Ammon's horn (tissue), 1 donor: ENCODE measurements around the gene BLM.

Source experiments
- DNase-seq: peaks from one replicate; pipeline ENCODE4 v3.0.0-alpha.2; 2016; ENCODE audit warnings: low spot score

Gene BLM

DNA sequence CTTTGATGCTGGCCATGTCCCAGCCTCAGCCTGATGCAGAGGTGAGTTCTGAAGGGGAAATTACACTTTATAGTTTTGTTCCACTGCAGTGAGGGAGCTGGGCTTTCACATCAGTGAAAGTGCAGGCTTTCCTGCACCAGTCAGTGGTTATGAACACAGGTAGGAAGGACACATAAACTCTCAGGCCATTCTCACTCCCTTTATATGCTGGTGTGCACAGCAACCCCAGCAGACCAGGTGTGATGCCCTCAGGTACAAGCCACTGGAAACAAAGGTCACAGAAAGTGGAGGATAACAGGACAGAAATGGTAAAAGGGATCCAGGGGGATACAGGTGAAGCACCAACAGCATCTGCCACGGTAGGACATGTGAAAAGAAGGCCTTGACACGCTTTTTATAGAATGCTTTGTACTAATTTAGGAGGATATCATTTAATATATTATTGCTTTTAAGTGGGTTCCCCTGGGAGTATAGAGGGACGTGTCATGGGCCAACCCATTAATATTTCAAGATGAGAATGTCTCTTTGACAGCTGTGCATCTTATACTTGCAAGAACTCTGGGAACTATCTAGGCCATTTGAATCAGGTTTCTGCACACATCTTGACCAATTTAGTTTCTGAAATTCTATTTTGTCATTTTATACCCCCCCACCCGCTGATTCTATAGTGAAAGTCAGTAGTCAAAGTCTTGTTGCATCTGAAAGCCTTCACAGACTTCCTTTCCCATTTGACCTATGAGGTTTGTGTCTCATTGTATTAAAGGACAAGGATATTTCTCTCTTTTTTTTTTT lies 25.0 kb upstream of the BLM start:
- DNase-seq, result no peak

- DNase-seq, result no peak
Measured at GRCh38 chr15:90694987-90695386, 22.2 kb upstream of the BLM start.

DNA sequence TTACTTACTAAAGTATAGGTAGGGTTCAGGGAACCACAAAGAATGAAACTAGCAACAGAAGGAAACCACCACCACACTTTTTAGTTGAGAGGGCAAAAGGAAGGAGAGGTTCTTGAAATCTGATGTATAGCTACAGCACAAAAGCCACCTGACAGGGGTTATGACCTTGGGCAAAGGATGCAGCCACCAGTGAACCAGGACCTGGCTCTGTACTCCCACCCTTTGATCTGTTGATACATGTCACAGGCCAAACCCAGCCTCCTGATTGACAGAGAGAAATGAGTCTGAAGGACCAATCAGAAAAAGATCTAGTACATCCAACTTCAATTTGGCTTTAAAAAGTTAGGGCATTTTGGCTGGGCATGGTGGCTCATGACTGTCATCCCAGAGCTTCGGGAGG lies 20.0 kb upstream of the BLM start:
- no peak for DNase-seq

- no peak for DNase-seq
Measured at GRCh38 chr15:90698629-90699028, 18.5 kb upstream of the BLM start.

DNA sequence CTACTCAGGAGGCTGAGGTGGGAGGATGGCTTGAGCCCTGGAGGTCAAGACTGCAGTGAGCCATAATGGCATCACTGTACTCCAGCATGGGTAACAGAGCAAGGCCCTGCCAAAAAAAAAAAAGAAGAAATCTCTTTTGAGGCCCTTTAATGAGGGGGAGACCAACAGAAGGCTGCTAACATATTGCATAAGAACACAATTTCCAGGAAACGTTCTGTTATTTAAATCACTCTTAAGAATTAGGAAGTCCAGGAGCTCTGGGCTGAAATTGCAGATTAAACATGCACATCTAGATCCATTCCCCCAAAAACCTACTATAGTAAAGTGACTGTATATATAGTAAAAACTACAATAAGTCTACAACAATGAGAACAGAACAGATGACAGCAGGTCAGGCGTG lies 16.1 kb upstream of the BLM start:
- DNase-seq, result no peak

DNA sequence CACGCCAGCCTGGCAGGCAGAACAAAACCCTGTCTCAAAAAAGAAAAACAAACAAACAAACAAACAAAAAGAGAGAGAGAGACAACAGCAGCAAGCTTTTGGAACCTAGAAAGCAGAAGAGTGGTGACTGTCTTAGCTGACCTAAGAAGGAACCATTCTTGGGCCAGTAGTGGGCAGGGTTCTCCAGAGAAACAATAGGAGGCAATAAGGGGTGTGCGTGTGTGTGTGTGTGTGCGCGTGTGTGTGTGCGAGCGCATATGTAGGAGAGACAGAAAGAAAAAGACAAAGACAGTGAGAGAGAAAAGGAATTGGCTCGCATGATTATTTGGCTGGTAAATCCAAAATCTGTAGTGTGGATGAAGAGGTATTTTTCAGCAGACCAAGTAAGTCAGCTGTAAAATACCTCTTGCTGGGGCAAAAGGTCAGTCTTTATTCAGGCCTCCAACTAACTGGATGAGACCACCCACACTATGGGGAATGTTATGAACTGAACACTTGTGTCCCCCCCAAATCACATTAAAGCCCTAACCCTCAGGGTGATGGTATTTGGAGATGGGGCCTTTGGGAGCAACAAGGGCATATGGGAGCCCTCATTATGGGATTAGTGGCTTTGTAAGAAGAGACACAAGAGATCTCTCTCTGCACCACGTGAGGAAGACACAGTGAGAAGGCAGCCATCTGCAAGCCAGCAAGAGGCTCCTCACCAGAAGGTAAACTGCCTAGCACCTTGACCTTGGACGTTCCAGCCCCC lies 15.1 kb upstream of the BLM start:
- DNase-seq, result no peak

DNA sequence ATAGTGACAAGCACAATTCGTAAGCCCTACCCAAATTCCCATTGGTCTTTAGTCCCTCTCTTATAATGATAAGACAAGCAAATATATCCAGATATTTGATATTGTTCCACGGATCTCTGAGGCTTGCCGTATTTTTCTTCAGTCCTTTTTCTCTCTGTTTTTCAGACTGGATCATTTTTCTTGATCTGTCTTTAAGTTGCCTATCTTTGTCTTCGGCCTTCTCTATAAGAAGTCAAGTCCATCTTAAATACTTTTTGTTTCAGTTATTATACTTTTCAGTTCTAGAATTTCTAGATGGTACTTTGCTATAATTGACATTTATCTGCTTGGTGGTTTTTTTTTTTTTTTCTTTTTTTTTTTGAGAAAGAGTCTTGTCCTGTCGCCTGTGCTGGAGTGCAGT lies 13.7 kb upstream of the BLM start:
- DNase-seq, result no peak

DNA sequence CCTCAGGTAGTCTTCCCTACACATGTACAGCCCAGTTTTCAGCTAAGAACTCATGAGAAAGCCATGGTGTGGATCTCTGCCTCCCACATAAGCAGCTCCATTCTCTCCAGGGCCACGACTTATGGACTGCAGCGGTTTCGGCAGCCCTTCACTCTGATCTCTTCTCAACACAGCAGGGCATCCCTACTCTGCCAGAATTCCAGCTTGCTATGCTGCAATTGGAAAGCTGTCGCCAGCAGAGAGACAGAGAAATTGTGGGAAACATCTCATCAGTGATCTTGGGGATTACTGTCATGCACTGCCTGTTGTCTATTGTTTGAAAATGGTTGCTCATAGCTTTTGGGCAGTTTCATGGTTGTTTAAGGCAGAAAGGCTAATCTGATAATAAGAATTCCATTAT lies 11.9 kb upstream of the BLM start:
- no peak for DNase-seq

GRCh38 chr15:90706394-90707327 lies 10.5 kb upstream of the BLM start:
- no peak for DNase-seq

GRCh38 chr15:90707489-90707888 lies 9.7 kb upstream of the BLM start:
- no peak for DNase-seq

GRCh38 chr15:90708516-90708915 lies 8.6 kb upstream of the BLM start:
- DNase-seq, result no peak

GRCh38 chr15:90709278-90709677 lies 7.9 kb upstream of the BLM start:
- no peak for DNase-seq

DNA sequence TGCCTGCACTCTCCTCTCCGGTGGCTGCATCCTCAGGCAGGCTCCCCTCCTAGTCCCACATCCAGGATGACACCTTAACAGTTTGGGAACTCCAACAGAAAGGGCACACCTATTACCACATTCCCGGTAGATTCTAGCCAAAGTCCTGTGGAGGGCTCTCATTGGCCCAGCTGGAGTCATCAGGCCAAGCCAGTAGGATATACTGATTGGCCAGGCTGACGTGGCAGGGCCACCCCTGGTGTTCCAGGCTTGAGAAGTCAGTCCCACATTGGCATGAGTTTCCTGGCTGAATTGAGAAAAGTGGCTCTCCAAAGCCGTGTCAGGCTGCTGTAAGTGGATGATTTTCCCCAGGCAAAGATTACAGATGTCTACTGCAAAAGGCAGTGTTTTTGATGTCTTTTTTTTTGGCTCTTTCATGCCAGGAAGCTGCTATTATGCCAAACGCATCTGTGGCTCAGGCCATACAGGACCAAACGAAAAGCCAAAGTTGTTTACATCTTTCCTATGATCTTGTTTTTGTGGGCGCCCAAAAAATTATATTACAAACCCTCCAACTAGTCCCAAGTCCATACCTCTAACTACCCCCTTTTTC lies 6.6 kb upstream of the BLM start:
- no peak for DNase-seq

DNA sequence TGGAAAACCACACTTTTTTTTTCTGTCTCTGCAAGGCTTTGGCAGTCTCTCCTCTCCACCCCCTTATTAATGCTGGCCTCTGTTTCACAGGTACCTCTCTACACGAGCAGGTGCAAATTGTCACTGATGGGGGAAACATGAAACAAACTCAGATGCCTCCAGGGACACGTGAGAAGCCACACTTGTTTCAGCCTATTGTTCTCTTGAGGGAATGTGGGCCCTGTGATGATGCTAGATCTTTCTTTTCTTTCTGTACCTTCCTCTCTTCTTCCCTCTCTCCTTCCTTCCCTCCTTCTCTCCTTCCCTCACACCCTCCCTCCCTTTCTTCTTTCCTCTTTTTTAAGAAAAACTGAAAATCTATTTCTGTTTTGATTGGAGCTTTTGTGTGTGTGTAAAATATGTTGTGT lies 5.7 kb upstream of the BLM start:
- DNase-seq, result no peak

DNA sequence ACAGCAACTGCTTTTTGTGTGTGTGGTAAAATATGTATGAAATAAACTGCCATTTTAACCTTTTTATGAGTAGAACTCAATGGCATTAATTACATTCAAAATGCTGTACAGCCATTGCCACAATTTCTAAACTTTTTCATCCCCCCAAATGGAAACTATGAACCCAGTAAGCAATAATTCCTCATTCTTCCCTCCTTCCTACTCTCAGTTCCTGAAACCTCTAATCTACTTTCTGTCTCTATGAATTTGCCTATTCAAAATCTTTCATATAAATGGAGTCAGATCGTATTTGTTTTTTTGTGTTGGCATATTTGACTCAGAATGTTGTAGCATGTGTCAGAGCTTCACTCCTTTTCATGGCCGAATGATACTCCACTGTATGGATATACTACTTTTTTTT lies 5.3 kb upstream of the BLM start:
- DNase-seq, result no peak

DNA sequence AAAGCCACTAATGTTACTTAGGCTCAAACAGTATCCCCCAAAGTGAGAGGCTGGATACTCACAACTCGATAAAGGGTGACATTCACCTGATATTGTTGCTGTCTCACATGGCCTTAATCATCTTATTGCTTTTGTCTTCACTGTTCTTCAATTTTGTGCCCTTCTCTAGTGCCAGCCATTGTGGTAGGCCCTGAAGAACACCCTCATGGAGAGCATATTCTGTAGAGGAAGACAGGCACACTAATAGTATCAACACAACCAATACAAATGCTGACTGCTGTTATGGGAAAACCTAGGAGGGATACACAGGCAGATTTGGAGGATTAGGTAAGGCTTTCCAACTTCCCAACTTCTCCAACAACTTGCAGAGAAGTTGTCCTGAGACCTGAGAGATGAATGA lies 4.1 kb upstream of the BLM start:
- DNase-seq, result no peak

DNA sequence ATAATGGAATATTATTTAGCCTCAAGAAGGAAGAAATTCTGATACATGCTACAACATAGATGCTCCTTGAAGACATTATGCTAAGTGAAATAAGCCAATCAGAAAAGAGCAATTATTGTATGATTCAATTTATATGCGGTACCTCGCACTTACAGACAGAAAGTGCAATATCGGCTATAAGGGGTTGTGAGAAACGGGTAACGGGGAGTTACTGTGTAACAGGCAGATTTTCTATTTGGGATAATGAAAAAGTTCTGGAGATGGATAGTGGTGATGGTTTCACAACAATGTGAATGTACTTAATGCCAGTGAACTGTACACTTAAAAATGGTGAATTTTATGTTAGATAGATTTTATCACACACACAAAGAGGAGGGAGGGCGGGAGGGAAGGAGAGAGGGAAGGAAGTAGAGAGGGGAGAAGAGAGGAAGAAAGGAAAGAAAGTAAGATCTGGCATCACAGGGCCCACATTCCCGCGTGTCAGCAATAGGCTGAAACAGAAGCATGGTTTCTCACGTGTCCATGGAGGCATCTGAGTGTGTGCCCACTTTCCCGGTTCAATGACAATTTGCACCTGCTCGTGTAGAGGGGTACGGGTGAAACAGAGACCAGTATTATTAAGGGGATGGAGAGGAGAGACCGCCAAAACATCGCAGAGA lies 700 bp upstream of the BLM start:
- no peak for DNase-seq

- no peak for DNase-seq
Measured at GRCh38 chr15:90718232-90718631, 1.1 kb downstream of the BLM start.

GRCh38 chr15:90720131-90720530 lies 3.0 kb downstream of the BLM start:
- no peak for DNase-seq

GRCh38 chr15:90729261-90729660 lies 12.1 kb downstream of the BLM start:
- no peak for DNase-seq

DNA sequence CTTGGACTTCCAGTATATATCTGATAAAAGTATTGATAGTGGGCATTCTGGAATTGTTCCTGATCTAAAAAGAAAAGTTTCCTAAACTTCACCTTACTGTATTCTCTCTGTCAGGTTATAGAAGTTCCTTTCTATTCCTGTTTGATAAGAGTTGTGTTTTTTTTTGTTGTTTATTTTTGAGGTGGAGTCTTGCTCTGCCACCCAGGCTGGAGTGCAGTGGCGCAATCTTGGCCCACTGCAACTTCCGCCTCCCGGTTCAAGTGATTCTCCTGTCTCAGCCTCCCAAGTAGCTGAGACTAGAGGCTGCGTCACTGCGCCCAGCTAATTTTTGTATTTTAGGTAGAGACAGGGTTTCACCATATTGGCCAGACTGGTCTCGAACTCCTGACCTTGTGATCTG lies 13.1 kb downstream of the BLM start:
- DNase-seq, result no peak

- no peak for DNase-seq
Measured at GRCh38 chr15:90735923-90736322, 18.8 kb downstream of the BLM start.
